Measurements from ENCODE around the gene MRPL30. TPM values are rescaled to one million over a fixed set of nuclear protein-coding genes. Genes with fewer than 3 reads are reported as not detected.

The MRPL30 gene
- total and polyA plus RNA-seq, 4 donors: 13.5 to 19.8 (median 16.0) TPM

GRCh38 chr2:99152199-99152895, 28.6 kb upstream of the MRPL30 start:
- DNase-seq: no peak
- intact Hi-C loops (cut with DNase I): no loop called here
- Histone ChIP-seq H3K4me1 (ENCODE audit: control insufficient read depth in 1 of 2, insufficient read depth in 2 of 2, low read length in 2 of 2) (peaks cover 0 to 12% of the 10 kb centered on the region in 2 donors), H3K36me3 (ENCODE audit: control insufficient read depth in 1 of 2, insufficient read depth in 2 of 2, low read length in 1 of 2) (no peaks in the 10 kb centered on the region), H3K9me3 (ENCODE audit: control insufficient read depth, low read length) (no peaks in the 10 kb centered on the region), H3K4me3 (ENCODE audit: low read length in 2 of 2) (no peak overlapping the region), H3K27me3 (ENCODE audit: control insufficient read depth in 1 of 2, insufficient read depth in 2 of 2, low read length in 1 of 2) (no peaks in the 10 kb centered on the region), H3K27ac (ENCODE audit: low read depth in 1 of 2, low read length in 2 of 2) (no peak overlapping the region)
- no peak for ATAC-seq (ENCODE audit: low FRiP score)
- WGBS, 2 donors: 90% methylated on average over 7 of the region's 7 CpGs

- H3K4me3 ChIP-seq (ENCODE audit: low read length in 2 of 2): peak overlapping the region; percentile 66 to 87
- ATAC-seq (ENCODE audit: low FRiP score) (peak; percentile 8), DNase-seq (peak in 1 of 2 donors; percentile 72)
- no peaks in the 10 kb centered on the region for H3K27me3 ChIP-seq (ENCODE audit: control insufficient read depth in 1 of 2, insufficient read depth in 2 of 2, low read length in 1 of 2)
- peak overlapping the region in 1 of 2 donors; percentile 46 for H3K27ac ChIP-seq (ENCODE audit: low read depth in 1 of 2, low read length in 2 of 2)
- intact Hi-C loops (cut with DNase I): no loop called here
- H3K9me3 ChIP-seq (ENCODE audit: control insufficient read depth, low read length): no peaks in the 10 kb centered on the region
- peaks cover 0 to 15% of the 10 kb centered on the region in 2 donors for H3K4me1 ChIP-seq (ENCODE audit: control insufficient read depth in 1 of 2, insufficient read depth in 2 of 2, low read length in 2 of 2)
- WGBS, 2 donors: 50 to 51% methylated on average over 12 of the region's 12 CpGs
- H3K36me3 ChIP-seq (ENCODE audit: control insufficient read depth in 1 of 2, insufficient read depth in 2 of 2, low read length in 1 of 2): no peaks in the 10 kb centered on the region
Observed at GRCh38 chr2:99153921-99154604, 26.9 kb upstream of the MRPL30 start.

GRCh38 chr2:99154643-99155536, 26.1 kb upstream of the MRPL30 start, which contains the start of the genes LIPT1 and TSGA10:
TSS of gene LIPT1 (plus strand) at chr2:99154967. CDS start at chr2:99161958, 6,991 bp downstream.
TSS of gene TSGA10 (minus strand) at chr2:99154942. CDS start at chr2:99109439, 45,503 bp downstream.
- H3K36me3 ChIP-seq (ENCODE audit: control insufficient read depth in 1 of 2, insufficient read depth in 2 of 2, low read length in 1 of 2): no peaks in the 10 kb centered on the region
- intact Hi-C loops (cut with DNase I): no loop called here

GRCh38 chr2:99156891-99157290, 24.1 kb upstream of the MRPL30 start:
- H3K4me3 ChIP-seq (ENCODE audit: low read length in 2 of 2): no peak overlapping the region
- H3K27ac ChIP-seq (ENCODE audit: low read depth in 1 of 2, low read length in 2 of 2): no peak overlapping the region
- DNase-seq: no peak
- ATAC-seq (ENCODE audit: low FRiP score): no peak
- peaks cover 0 to 15% of the 10 kb centered on the region in 2 donors for H3K4me1 ChIP-seq (ENCODE audit: control insufficient read depth in 1 of 2, insufficient read depth in 2 of 2, low read length in 2 of 2)
- no peaks in the 10 kb centered on the region for H3K27me3 ChIP-seq (ENCODE audit: control insufficient read depth in 1 of 2, insufficient read depth in 2 of 2, low read length in 1 of 2)
- WGBS, 2 donors: 70 to 84% methylated on average over 1 of the region's 1 CpG
- H3K9me3 ChIP-seq (ENCODE audit: control insufficient read depth, low read length): no peaks in the 10 kb centered on the region
- no peaks in the 10 kb centered on the region for H3K36me3 ChIP-seq (ENCODE audit: control insufficient read depth in 1 of 2, insufficient read depth in 2 of 2, low read length in 1 of 2)
- intact Hi-C loops (cut with DNase I): no loop called here

More at GRCh38 chr2:99154643-99155536, 26.1 kb upstream of the MRPL30 start, which contains the start of the genes LIPT1 and TSGA10:
- Histone ChIP-seq H3K9me3 (ENCODE audit: control insufficient read depth, low read length) (no peaks in the 10 kb centered on the region), H3K4me3 (ENCODE audit: low read length in 2 of 2) (peak within 1 kb of the TSS; percentile 66 to 87), H3K4me1 (ENCODE audit: control insufficient read depth in 1 of 2, insufficient read depth in 2 of 2, low read length in 2 of 2) (peaks cover 0 to 15% of the 10 kb centered on the region in 2 donors), H3K27ac (ENCODE audit: low read depth in 1 of 2, low read length in 2 of 2) (peak within 1 kb of the TSS in 1 of 2 donors; percentile 87), H3K27me3 (ENCODE audit: control insufficient read depth in 1 of 2, insufficient read depth in 2 of 2, low read length in 1 of 2) (no peaks in the 10 kb centered on the region)
- peak; percentile 95 to 97 for DNase-seq
- peak; percentile 99 for ATAC-seq (ENCODE audit: low FRiP score)
- WGBS, 2 donors: 0 to 1% methylated on average over 67 to 70 of the region's 70 CpGs

GRCh38 chr2:99158599-99158998, 22.4 kb upstream of the MRPL30 start:
- ATAC-seq (ENCODE audit: low FRiP score) (no peak), DNase-seq (no peak)
- Histone ChIP-seq H3K4me3 (ENCODE audit: low read length in 2 of 2) (no peak overlapping the region), H3K36me3 (ENCODE audit: control insufficient read depth in 1 of 2, insufficient read depth in 2 of 2, low read length in 1 of 2) (peaks cover 0 to 2% of the 10 kb centered on the region in 2 donors), H3K27ac (ENCODE audit: low read depth in 1 of 2, low read length in 2 of 2) (no peak overlapping the region), H3K9me3 (ENCODE audit: control insufficient read depth, low read length) (no peaks in the 10 kb centered on the region), H3K4me1 (ENCODE audit: control insufficient read depth in 1 of 2, insufficient read depth in 2 of 2, low read length in 2 of 2) (peaks cover 0 to 15% of the 10 kb centered on the region in 2 donors), H3K27me3 (ENCODE audit: control insufficient read depth in 1 of 2, insufficient read depth in 2 of 2, low read length in 1 of 2) (no peaks in the 10 kb centered on the region)
- 86 to 87% methylated on average over 5 of the region's 5 CpGs for WGBS, 2 donors
- intact Hi-C loops (cut with DNase I): no loop called here

GRCh38 chr2:99159594-99159993, 21.4 kb upstream of the MRPL30 start:
- Histone ChIP-seq H3K4me1 (ENCODE audit: control insufficient read depth in 1 of 2, insufficient read depth in 2 of 2, low read length in 2 of 2) (peaks cover 0 to 12% of the 10 kb centered on the region in 2 donors), H3K27ac (ENCODE audit: low read depth in 1 of 2, low read length in 2 of 2) (no peak overlapping the region), H3K27me3 (ENCODE audit: control insufficient read depth in 1 of 2, insufficient read depth in 2 of 2, low read length in 1 of 2) (no peaks in the 10 kb centered on the region), H3K4me3 (ENCODE audit: low read length in 2 of 2) (no peak overlapping the region), H3K36me3 (ENCODE audit: control insufficient read depth in 1 of 2, insufficient read depth in 2 of 2, low read length in 1 of 2) (peaks cover 0 to 2% of the 10 kb centered on the region in 2 donors), H3K9me3 (ENCODE audit: control insufficient read depth, low read length) (no peaks in the 10 kb centered on the region)
- no peak for DNase-seq
- intact Hi-C loops (cut with DNase I): no loop called here
- ATAC-seq (ENCODE audit: low FRiP score): no peak
- 89 to 90% methylated on average over 4 of the region's 4 CpGs for WGBS, 2 donors

GRCh38 chr2:99166218-99166617, 14.8 kb upstream of the MRPL30 start:
- H3K9me3 ChIP-seq (ENCODE audit: control insufficient read depth, low read length): no peaks in the 10 kb centered on the region
- H3K27ac ChIP-seq (ENCODE audit: low read depth in 1 of 2, low read length in 2 of 2): no peak overlapping the region
- no peaks in the 10 kb centered on the region for H3K4me1 ChIP-seq (ENCODE audit: control insufficient read depth in 1 of 2, insufficient read depth in 2 of 2, low read length in 2 of 2)
- H3K36me3 ChIP-seq (ENCODE audit: control insufficient read depth in 1 of 2, insufficient read depth in 2 of 2, low read length in 1 of 2): peaks cover 0 to 5% of the 10 kb centered on the region in 2 donors
- intact Hi-C loops (cut with DNase I): no loop called here
- ATAC-seq (ENCODE audit: low FRiP score): no peak
- DNase-seq: no peak
- WGBS, 2 donors: 87 to 91% methylated on average over 5 of the region's 5 CpGs
- H3K27me3 ChIP-seq (ENCODE audit: control insufficient read depth in 1 of 2, insufficient read depth in 2 of 2, low read length in 1 of 2): no peaks in the 10 kb centered on the region
- no peak overlapping the region for H3K4me3 ChIP-seq (ENCODE audit: low read length in 2 of 2)

- Histone ChIP-seq H3K27ac (ENCODE audit: low read depth in 1 of 2, low read length in 2 of 2) (no peak overlapping the region), H3K4me1 (ENCODE audit: control insufficient read depth in 1 of 2, insufficient read depth in 2 of 2, low read length in 2 of 2) (no peaks in the 10 kb centered on the region), H3K4me3 (ENCODE audit: low read length in 2 of 2) (no peak overlapping the region), H3K27me3 (ENCODE audit: control insufficient read depth in 1 of 2, insufficient read depth in 2 of 2, low read length in 1 of 2) (no peaks in the 10 kb centered on the region), H3K9me3 (ENCODE audit: control insufficient read depth, low read length) (no peaks in the 10 kb centered on the region), H3K36me3 (ENCODE audit: control insufficient read depth in 1 of 2, insufficient read depth in 2 of 2, low read length in 1 of 2) (peaks cover 0 to 3% of the 10 kb centered on the region in 2 donors)
- ATAC-seq (ENCODE audit: low FRiP score): no peak
- intact Hi-C loops (cut with DNase I): no loop called here
- 77 to 81% methylated on average over 1 of the region's 1 CpG for WGBS, 2 donors
- DNase-seq: no peak
Observed at GRCh38 chr2:99169534-99169933, 11.4 kb upstream of the MRPL30 start.
